Stimulated activated naive CD8-positive, alpha-beta T cell treated with anti-CD3 and anti-CD28 coated beads, Interleukin-15, amount 100 ng/mL, for 72 hours (primary cell): ENCODE data around the gene NRXN3.

Experiments
- ATAC-seq: fragments of 150-1000 bp; cut with Tn5 transposase; 2 replicates; pipeline ENCODE4 v1.10.0; 2021; ENCODE audit warnings: mild to moderate bottlenecking, moderate library complexity
- DNase-seq, 2 donors: peaks; one replicate each; pipeline ENCODE4 v3.0.0; 2021 to 2022
- H3K27ac Mint-ChIP-seq, 2 donors: one replicate each; pipeline ENCODE4 v1.8.0; 2022; ENCODE audit warnings: mild to moderate bottlenecking in 2 of 2, mixed read lengths in 2 of 2, moderate library complexity in 2 of 2
- H3K27me3 Mint-ChIP-seq: one replicate; pipeline ENCODE4 v1.8.0; 2022; ENCODE audit warnings: mixed read lengths
- H3K4me1 Mint-ChIP-seq: one replicate; pipeline ENCODE4 v1.8.0; 2022; ENCODE audit warnings: mild to moderate bottlenecking, mixed read lengths
- H3K4me3 Mint-ChIP-seq, 2 donors: one replicate each; pipeline ENCODE4 v1.8.0; 2022; ENCODE audit warnings: mild to moderate bottlenecking in 2 of 2, mixed read lengths in 2 of 2, moderate library complexity in 1 of 2
- H3K9me3 Mint-ChIP-seq, 2 donors: one replicate each; pipeline ENCODE4 v1.8.0; 2022; ENCODE audit warnings: mixed read lengths in 2 of 2

The NRXN3 gene

DNA sequence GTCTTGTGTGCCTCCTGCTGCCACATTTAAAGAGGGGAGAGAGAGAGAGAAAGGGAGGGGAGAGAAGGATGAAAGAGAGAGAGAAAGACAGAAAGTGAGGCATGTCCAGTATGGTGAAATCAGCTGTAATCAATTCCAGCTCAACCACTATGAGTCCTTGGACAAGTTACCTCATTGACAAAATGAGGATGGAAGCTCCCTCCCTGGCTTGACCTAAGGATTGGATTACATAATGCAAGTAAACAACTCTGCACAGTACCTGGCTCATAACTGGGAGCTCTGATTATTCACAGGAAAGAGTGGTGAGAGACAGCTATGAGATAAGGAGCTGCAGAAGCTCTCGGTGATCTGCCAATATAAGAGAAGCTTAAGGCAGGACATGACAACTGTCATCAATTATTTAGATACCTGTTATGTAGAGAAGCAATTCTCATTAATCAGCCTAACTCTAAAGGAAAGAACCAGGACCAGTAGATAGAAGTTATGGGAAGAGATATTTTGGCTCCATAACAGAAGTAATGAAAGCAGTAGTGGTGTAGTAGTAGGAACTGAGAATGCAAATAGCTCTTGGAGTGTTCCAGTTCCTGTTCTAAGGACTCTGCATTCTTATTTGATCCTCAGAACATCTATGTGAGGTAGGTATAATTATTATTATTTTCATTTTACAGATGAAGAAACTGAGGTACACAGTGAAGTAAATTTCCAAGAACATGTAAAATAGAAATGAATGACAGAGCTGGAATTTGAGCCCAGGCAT is 1249.6 kb downstream of the NRXN3 start:
- Mint-ChIP-seq H3K27me3 (no peaks in the 10 kb centered on the region), H3K9me3 (peaks cover 0 to 16% of the 10 kb centered on the region in 2 donors), H3K27ac (no peak overlapping the region), H3K4me3 (no peak overlapping the region), H3K4me1 (no peaks in the 10 kb centered on the region)
- DNase-seq = no peak
- no peak for ATAC-seq

DNA sequence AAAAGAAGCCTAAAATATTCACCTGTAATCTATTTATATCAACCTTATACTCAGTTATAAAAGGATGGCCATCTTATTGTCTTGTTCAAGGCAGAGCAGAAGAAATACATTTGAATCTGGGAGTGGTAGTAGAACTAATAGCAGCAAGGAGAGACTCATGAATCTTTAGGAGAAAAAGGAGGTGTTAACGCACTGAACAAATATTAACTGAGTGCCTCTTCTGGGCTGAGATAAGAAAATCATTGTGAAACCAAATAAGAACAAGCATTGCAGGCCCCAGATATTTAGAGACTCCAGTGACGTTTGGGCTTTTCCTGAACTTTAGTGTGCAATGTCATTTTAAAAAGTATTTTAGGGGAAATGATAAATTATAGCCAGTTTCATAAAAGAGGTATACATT is 1250.6 kb downstream of the NRXN3 start:
- Mint-ChIP-seq H3K4me3 (no peak overlapping the region), H3K27me3 (no peaks in the 10 kb centered on the region), H3K27ac (no peak overlapping the region), H3K4me1 (no peaks in the 10 kb centered on the region), H3K9me3 (peaks cover 0 to 16% of the 10 kb centered on the region in 2 donors)
- no peak for DNase-seq
- ATAC-seq = no peak

DNA sequence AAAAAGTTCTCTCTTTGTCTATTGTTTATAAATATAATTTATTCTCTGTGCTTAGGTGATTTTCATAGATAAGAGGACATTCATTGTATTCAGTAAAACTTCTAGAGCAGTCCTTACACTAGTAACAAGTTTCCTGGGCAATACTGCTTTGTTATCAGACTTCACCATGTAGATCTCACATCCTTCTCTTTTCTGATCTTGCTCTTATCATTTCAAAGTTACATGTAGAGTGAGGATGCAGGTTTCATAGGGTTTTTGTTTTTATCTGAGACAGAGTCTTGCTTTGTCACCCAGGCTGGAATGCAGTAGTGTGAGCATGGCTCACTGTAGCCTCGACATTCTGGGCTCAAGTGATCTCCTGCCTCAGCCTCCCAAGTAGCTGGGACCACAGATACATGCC is 1251.6 kb downstream of the NRXN3 start:
- Mint-ChIP-seq H3K27ac (no peak overlapping the region), H3K27me3 (no peaks in the 10 kb centered on the region), H3K4me1 (no peaks in the 10 kb centered on the region), H3K4me3 (no peak overlapping the region), H3K9me3 (peaks cover 0 to 16% of the 10 kb centered on the region in 2 donors)
- ATAC-seq (no peak), DNase-seq (no peak)

- H3K4me1 Mint-ChIP-seq = no peaks in the 10 kb centered on the region
- H3K4me3 Mint-ChIP-seq = no peak overlapping the region
- no peak overlapping the region for H3K27ac Mint-ChIP-seq
- H3K9me3 Mint-ChIP-seq = peaks cover 0 to 3% of the 10 kb centered on the region in 2 donors
- ATAC-seq (no peak), DNase-seq (no peak)
- no peaks in the 10 kb centered on the region for H3K27me3 Mint-ChIP-seq
Measured at GRCh38 chr14:79424462-79424861, 1254.3 kb downstream of the NRXN3 start.

GRCh38 chr14:79426103-79426755 is 1256.1 kb downstream of the NRXN3 start:
- H3K27me3 Mint-ChIP-seq = no peaks in the 10 kb centered on the region
- ATAC-seq (no peak), DNase-seq (no peak)
- H3K9me3 Mint-ChIP-seq = no peaks in the 10 kb centered on the region
- H3K4me3 Mint-ChIP-seq = no peak overlapping the region
- no peaks in the 10 kb centered on the region for H3K4me1 Mint-ChIP-seq
- no peak overlapping the region for H3K27ac Mint-ChIP-seq

- H3K4me1 Mint-ChIP-seq = no peaks in the 10 kb centered on the region
- H3K4me3 Mint-ChIP-seq = no peak overlapping the region
- DNase-seq = no peak
- H3K27ac Mint-ChIP-seq = no peak overlapping the region
- no peaks in the 10 kb centered on the region for H3K9me3 Mint-ChIP-seq
- H3K27me3 Mint-ChIP-seq = no peaks in the 10 kb centered on the region
- ATAC-seq = no peak
Measured at GRCh38 chr14:79432640-79433039, 1262.5 kb downstream of the NRXN3 start.

DNA sequence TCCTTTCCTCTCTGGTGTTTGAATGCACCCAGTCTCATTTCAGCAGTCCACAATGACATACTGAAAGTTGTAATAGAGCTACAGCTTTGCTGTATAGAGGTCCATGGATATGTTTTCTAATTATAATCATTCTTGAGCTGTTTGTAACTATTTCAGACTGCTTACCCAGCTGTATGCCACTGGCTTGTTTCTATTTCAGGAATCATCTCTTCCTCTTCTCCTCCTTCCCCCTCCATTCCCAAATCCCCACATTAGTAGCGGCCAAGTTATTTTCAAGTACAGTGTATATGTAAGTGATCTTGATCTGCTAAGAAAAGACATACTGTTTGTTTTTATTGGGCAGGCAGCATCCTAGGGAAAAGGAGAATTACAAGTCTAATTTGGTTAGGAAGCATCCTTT is 1266.2 kb downstream of the NRXN3 start:
- DNase-seq (no peak), ATAC-seq (no peak)
- H3K27ac Mint-ChIP-seq = no peak overlapping the region
- H3K4me3 Mint-ChIP-seq = no peak overlapping the region
- no peaks in the 10 kb centered on the region for H3K4me1 Mint-ChIP-seq
- no peaks in the 10 kb centered on the region for H3K27me3 Mint-ChIP-seq
- H3K9me3 Mint-ChIP-seq = no peaks in the 10 kb centered on the region

- DNase-seq = no peak
Measured at GRCh38 chr14:79437951-79438350, 1267.8 kb downstream of the NRXN3 start.

GRCh38 chr14:79438696-79439342 is 1268.6 kb downstream of the NRXN3 start:
- DNase-seq (no peak), ATAC-seq (no peak)
- H3K4me3 Mint-ChIP-seq = no peak overlapping the region
- H3K4me1 Mint-ChIP-seq = no peaks in the 10 kb centered on the region
- no peaks in the 10 kb centered on the region for H3K27me3 Mint-ChIP-seq
- no peak overlapping the region for H3K27ac Mint-ChIP-seq
- H3K9me3 Mint-ChIP-seq = no peaks in the 10 kb centered on the region

More at GRCh38 chr14:79437951-79438350, 1267.8 kb downstream of the NRXN3 start:
- Mint-ChIP-seq H3K4me3 (no peak overlapping the region), H3K27ac (no peak overlapping the region), H3K4me1 (no peaks in the 10 kb centered on the region), H3K27me3 (no peaks in the 10 kb centered on the region), H3K9me3 (no peaks in the 10 kb centered on the region)
- ATAC-seq = no peak

GRCh38 chr14:79442786-79443185 is 1272.6 kb downstream of the NRXN3 start:
- Mint-ChIP-seq H3K27me3 (no peaks in the 10 kb centered on the region), H3K9me3 (peaks cover 2 to 5% of the 10 kb centered on the region in 2 donors), H3K27ac (no peak overlapping the region), H3K4me1 (no peaks in the 10 kb centered on the region), H3K4me3 (no peak overlapping the region)
- ATAC-seq = no peak
- DNase-seq = no peak

GRCh38 chr14:79443602-79444001 is 1273.4 kb downstream of the NRXN3 start:
- H3K9me3 Mint-ChIP-seq = peaks cover 5 to 7% of the 10 kb centered on the region in 2 donors
- DNase-seq = no peak
- no peak for ATAC-seq
- no peak overlapping the region for H3K27ac Mint-ChIP-seq
- no peak overlapping the region for H3K4me3 Mint-ChIP-seq
- H3K27me3 Mint-ChIP-seq = no peaks in the 10 kb centered on the region
- no peaks in the 10 kb centered on the region for H3K4me1 Mint-ChIP-seq

GRCh38 chr14:79448960-79449359 is 1278.8 kb downstream of the NRXN3 start:
- no peak overlapping the region for H3K4me3 Mint-ChIP-seq
- H3K27me3 Mint-ChIP-seq = no peaks in the 10 kb centered on the region
- no peak for DNase-seq
- no peak for ATAC-seq
- peaks cover 7 to 9% of the 10 kb centered on the region in 2 donors for H3K9me3 Mint-ChIP-seq
- H3K4me1 Mint-ChIP-seq = no peaks in the 10 kb centered on the region
- H3K27ac Mint-ChIP-seq = no peak overlapping the region

DNA sequence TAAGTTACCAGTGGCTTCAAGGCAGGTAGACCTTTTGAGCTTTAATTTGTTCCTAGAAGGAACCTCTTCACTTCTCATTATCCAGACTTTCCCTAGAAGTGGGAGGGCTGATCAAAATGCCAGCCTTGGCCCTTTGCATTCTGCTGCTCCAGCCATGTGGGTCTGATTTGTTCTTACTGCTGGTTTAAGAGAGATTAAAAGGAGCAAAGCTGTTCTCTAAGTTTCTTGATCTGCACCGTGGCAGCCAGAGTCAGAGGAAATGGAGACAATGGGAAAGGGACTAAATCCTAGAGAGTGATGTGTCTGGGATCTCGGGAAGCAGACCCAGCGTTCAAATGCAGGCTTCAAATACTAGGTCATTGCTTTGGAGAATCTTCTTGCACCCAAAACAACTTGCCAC is 1281.4 kb downstream of the NRXN3 start:
- Mint-ChIP-seq H3K4me3 (no peak overlapping the region), H3K4me1 (no peaks in the 10 kb centered on the region), H3K27ac (no peak overlapping the region), H3K9me3 (peaks cover 5 to 7% of the 10 kb centered on the region in 2 donors), H3K27me3 (no peaks in the 10 kb centered on the region)
- DNase-seq (no peak), ATAC-seq (no peak)

- ATAC-seq = no peak
- H3K9me3 Mint-ChIP-seq = peaks cover under 1 to 5% of the 10 kb centered on the region in 2 donors
- no peaks in the 10 kb centered on the region for H3K4me1 Mint-ChIP-seq
- no peak overlapping the region for H3K27ac Mint-ChIP-seq
- H3K27me3 Mint-ChIP-seq = no peaks in the 10 kb centered on the region
- H3K4me3 Mint-ChIP-seq = no peak overlapping the region
- DNase-seq = no peak
Measured at GRCh38 chr14:79453276-79453675, 1283.1 kb downstream of the NRXN3 start.

- Mint-ChIP-seq H3K9me3 (peaks cover 0 to 7% of the 10 kb centered on the region in 2 donors), H3K4me1 (no peaks in the 10 kb centered on the region), H3K27ac (no peak overlapping the region), H3K27me3 (no peaks in the 10 kb centered on the region), H3K4me3 (no peak overlapping the region)
- no peak for DNase-seq
- ATAC-seq = no peak
Measured at GRCh38 chr14:79464468-79464867, 1294.3 kb downstream of the NRXN3 start.

DNA sequence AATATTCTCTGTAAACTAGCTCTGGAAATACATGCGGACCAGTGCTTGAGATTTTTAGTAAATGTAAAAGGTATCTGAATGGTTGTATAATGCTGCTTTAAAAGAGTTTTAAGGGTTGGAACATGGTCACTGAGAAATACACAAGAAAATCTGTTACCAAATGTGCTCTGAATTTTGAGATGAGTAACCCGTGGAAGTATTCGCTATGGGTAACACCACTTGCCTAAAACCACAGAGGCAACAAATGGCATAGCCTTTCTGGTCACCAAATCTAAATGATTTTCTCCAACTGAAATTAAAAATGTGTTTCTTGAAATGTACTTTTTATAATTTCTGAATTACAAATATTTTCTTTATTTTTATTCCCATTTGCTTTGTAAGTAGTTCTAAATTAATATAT is 1295.5 kb downstream of the NRXN3 start:
- ATAC-seq (no peak), DNase-seq (no peak)
- Mint-ChIP-seq H3K27me3 (no peaks in the 10 kb centered on the region), H3K9me3 (peaks cover 7% of the 10 kb centered on the region in 2 donors), H3K4me1 (no peaks in the 10 kb centered on the region), H3K27ac (no peak overlapping the region), H3K4me3 (no peak overlapping the region)
